Neural cell (in vitro differentiated cells): ENCODE data around the gene SNCAIP. TPM values are rescaled to one million over a fixed set of nuclear protein-coding genes. Genes with fewer than 3 reads are reported as not detected.

Experiments used
- H2AFZ ChIP-seq: fragments of 200-600, 300-800 bp; sonication (generic), shearing (Covaris generic); 2 replicates; pipeline ENCODE4 v1.6.0; 2014; ENCODE audit warnings: low read depth, mild to moderate bottlenecking, antibody characterized with exemption, low read length, moderate library complexity
- H3F3A ChIP-seq: fragments of 200-600 bp; shearing (Covaris generic); 2 replicates; pipeline ENCODE4 v1.6.1; 2016; ENCODE audit warnings: mild to moderate bottlenecking, moderate library complexity, mixed read lengths, antibody characterized with exemption, low read length; ENCODE audit not compliant: insufficient read depth, poor library complexity, severe bottlenecking
- H3K27ac ChIP-seq: fragments of 200-600, 300-800 bp; sonication (generic), shearing (Covaris generic); 2 replicates; pipeline ENCODE4 v1.5.1; 2014; ENCODE audit warnings: mild to moderate bottlenecking, low read length, moderate library complexity
- H3K27me3 ChIP-seq: fragments of 300-800, 200-600 bp; sonication (generic), shearing (Covaris generic); 2 replicates; pipeline ENCODE4 v1.6.0; 2014; ENCODE audit warnings: mild to moderate bottlenecking, low read depth, low read length, moderate library complexity; ENCODE audit not compliant: insufficient read depth
- H3K36me3 ChIP-seq: fragments of 300-800, 200-600 bp; sonication (generic), shearing (Covaris generic); 2 replicates; pipeline ENCODE4 v1.5.1; 2014; ENCODE audit warnings: mild to moderate bottlenecking, antibody characterized with exemption, low read length, moderate library complexity; ENCODE audit not compliant: insufficient read depth
- H3K4me2 ChIP-seq: fragments of 300-800, 200-600 bp; sonication (generic), shearing (Covaris generic); 2 replicates; pipeline ENCODE4 v1.6.0; 2014; ENCODE audit warnings: mild to moderate bottlenecking, low read length
- H3K4me3 ChIP-seq: fragments of 300-800, 200-600 bp; sonication (generic), shearing (Covaris generic); 2 replicates; pipeline ENCODE4 v1.5.1; 2014; ENCODE audit warnings: mild to moderate bottlenecking, low read length, moderate library complexity
- H3K79me2 ChIP-seq: fragments of 200-600 bp; shearing (Covaris generic); replicated peaks from 2 replicates; pipeline ENCODE4 v1.6.0; 2014; ENCODE audit warnings: mild to moderate bottlenecking, low read length, moderate library complexity; ENCODE audit not compliant: insufficient read depth
- H3K9ac ChIP-seq: fragments of 300-800, 200-600 bp; sonication (generic), shearing (Covaris generic); 2 replicates; pipeline ENCODE4 v1.6.1; 2016; ENCODE audit warnings: mild to moderate bottlenecking, low read length, mixed read lengths
- H3K9me2 ChIP-seq: fragments of 200-600 bp; shearing (Covaris generic); 2 replicates; pipeline ENCODE4 v1.6.1; 2016; ENCODE audit warnings: mild to moderate bottlenecking, low read length, mixed read lengths; ENCODE audit not compliant: insufficient read depth
- H3K9me3 ChIP-seq: fragments of 200-600, 300-800 bp; sonication (generic), shearing (Covaris generic); 2 replicates; pipeline ENCODE4 v1.6.1; 2016; ENCODE audit warnings: mild to moderate bottlenecking, mixed run types, low read length, moderate library complexity, mixed read lengths
- H4K20me1 ChIP-seq: fragments of 200-600 bp; shearing (Covaris generic); 2 replicates; pipeline ENCODE4 v1.6.1; 2016; ENCODE audit warnings: mild to moderate bottlenecking, mixed run types; ENCODE audit not compliant: insufficient read depth
- CTCF ChIP-seq: fragments of 450-650 bp; IDR thresholded peaks from 2 replicates; pipeline ENCODE4 v1.5.1; 2014; ENCODE audit warnings: antibody characterized with exemption, mild to moderate bottlenecking, moderate library complexity; ENCODE audit not compliant: poor library complexity, severe bottlenecking
- EP300 ChIP-seq: fragments of 450-650 bp; conservative IDR thresholded peaks from 2 replicates; pipeline ENCODE4 v1.6.1; 2014; ENCODE audit warnings: antibody characterized with exemption, mild to moderate bottlenecking, moderate library complexity; ENCODE audit not compliant: poor library complexity, severe bottlenecking
- EZH2 ChIP-seq: fragments of 200-600, 300-800 bp; shearing (Covaris generic), sonication (generic); IDR thresholded peaks from 2 replicates; pipeline ENCODE4 v1.6.1; 2014; ENCODE audit warnings: antibody characterized with exemption, low read length, borderline replicate concordance, mild to moderate bottlenecking; ENCODE audit not compliant: insufficient read depth, poor library complexity, severe bottlenecking
- MXI1 ChIP-seq: fragments of 450-650 bp; conservative IDR thresholded peaks from 2 replicates; pipeline ENCODE4 v1.6.1; 2014; ENCODE audit warnings: antibody characterized with exemption, mild to moderate bottlenecking; ENCODE audit not compliant: poor library complexity, severe bottlenecking
- POLR2AphosphoS5 ChIP-seq: IDR thresholded peaks from 2 replicates; pipeline ENCODE4 v1.6.1; 2012
- RAD21 ChIP-seq: fragments of 450-650 bp; conservative IDR thresholded peaks from 2 replicates; pipeline ENCODE4 v1.6.1; 2014; ENCODE audit warnings: antibody characterized with exemption, mild to moderate bottlenecking, moderate library complexity
- SMC3 ChIP-seq: fragments of 450-650 bp; conservative IDR thresholded peaks from 2 replicates; pipeline ENCODE4 v1.6.1; 2014; ENCODE audit warnings: antibody characterized with exemption, mild to moderate bottlenecking, moderate library complexity; ENCODE audit not compliant: poor library complexity
- TAF1 ChIP-seq: IDR thresholded peaks from 2 replicates; pipeline ENCODE4 v1.6.1; 2012; ENCODE audit warnings: low read depth
- polyA plus RNA-seq: library from polyadenylated mRNA; depleted of rRNA; stranded (reverse); fragments of >200 nt; gene quantifications from 2 replicates; pipeline ENCODE4 v1.2.3, GENCODE V29; 2014
- TF ChIP-seq, protein P1 (sequence below): IDR thresholded peaks from 2 replicates; pipeline ENCODE4 v1.6.1; 2012; ENCODE audit warnings: borderline replicate concordance

The SNCAIP gene
- polyA plus RNA-seq, 1 donor from 2014 or later: 25.6 TPM

DNA sequence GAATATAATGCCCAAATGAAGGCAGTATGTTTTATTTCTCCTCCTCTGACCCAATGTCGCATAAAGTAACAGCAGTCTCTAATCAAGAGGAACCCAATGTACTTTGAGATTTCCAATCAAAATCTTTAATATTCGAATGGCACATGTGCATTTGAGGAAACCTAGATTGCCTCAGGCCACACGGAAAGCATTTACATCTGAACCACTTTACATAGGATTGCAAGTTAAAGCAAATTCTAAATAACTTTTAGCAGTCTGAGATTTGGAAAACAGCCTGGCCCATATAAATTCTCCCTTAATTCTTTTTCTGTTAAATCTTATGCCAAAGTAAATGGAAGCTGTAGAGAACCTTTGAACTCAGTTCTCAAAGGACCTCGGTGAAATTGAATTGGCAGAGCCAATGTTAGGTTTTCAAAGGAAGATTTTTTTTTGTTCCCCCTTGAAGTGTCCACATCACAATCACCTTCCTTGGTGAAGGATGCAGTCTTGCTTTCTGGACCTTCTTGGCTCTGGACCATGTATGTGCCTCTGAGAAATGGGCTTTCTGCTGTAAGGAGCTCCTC lies 57.3 kb downstream of the SNCAIP start:
- TF ChIP-seq SMC3 (no peak), MXI1 (no peak), TAF1 (no peak), RAD21 (no peak)
- Histone ChIP-seq H3K9me2 (no peaks in the 10 kb centered on the region), H2AFZ (no peak overlapping the region), H4K20me1 (no peaks in the 10 kb centered on the region), H3K27me3 (no peaks in the 10 kb centered on the region), H3K4me2 (no peak overlapping the region), H3K9ac (no peak overlapping the region), H3K36me3 (no peaks in the 10 kb centered on the region), H3F3A (no peaks in the 10 kb centered on the region), H3K27ac (no peak overlapping the region), H3K9me3 (no peaks in the 10 kb centered on the region), H3K4me3 (no peak overlapping the region), H3K79me2 (no peaks in the 10 kb centered on the region)

DNA sequence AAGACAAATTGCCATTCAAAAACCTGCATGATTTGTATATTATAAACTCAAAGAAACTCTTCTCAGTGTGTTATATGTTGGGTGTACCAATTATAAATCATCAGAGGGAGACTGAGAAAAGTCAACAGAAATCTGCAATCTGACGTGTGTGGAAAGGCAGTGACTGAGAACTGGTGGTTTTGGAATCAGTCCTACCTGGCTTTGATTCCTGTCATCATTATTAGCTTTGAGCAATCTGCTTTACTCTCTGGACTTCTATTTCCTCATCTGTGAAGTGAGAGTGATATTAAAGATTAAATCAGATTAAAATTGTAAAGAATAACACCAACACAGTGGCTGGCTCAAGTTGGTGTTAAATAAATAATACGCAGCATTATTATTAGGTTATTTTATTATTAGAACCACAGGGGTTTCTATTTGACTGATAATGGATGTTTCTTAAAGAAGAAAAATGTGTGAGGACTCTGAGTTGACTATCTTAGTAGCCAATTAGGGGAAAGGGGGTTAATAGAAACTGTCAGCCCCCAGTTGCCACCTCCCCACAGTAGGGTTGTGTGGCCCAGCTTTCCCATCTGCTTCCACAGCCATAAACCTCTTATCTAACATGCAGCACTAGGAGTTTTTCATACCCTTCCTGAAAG lies 59.6 kb downstream of the SNCAIP start:
- no peaks in the 10 kb centered on the region for H3K27me3 ChIP-seq
- H3K4me2 ChIP-seq: no peak overlapping the region
- H2AFZ ChIP-seq: no peak overlapping the region
- no peaks in the 10 kb centered on the region for H4K20me1 ChIP-seq
- no peak overlapping the region for H3K4me3 ChIP-seq
- no peaks in the 10 kb centered on the region for H3K9me2 ChIP-seq
- H3K27ac ChIP-seq: no peak overlapping the region
- no peaks in the 10 kb centered on the region for H3K79me2 ChIP-seq
- H3F3A ChIP-seq: no peaks in the 10 kb centered on the region
- H3K36me3 ChIP-seq: no peaks in the 10 kb centered on the region
- TF ChIP-seq TAF1 (no peak), POLR2AphosphoS5 (no peak), MXI1 (no peak), RAD21 (no peak), EP300 (no peak), SMC3 (no peak), EZH2 (no peak), CTCF (no peak)
- TF ChIP-seq, protein P1, sequence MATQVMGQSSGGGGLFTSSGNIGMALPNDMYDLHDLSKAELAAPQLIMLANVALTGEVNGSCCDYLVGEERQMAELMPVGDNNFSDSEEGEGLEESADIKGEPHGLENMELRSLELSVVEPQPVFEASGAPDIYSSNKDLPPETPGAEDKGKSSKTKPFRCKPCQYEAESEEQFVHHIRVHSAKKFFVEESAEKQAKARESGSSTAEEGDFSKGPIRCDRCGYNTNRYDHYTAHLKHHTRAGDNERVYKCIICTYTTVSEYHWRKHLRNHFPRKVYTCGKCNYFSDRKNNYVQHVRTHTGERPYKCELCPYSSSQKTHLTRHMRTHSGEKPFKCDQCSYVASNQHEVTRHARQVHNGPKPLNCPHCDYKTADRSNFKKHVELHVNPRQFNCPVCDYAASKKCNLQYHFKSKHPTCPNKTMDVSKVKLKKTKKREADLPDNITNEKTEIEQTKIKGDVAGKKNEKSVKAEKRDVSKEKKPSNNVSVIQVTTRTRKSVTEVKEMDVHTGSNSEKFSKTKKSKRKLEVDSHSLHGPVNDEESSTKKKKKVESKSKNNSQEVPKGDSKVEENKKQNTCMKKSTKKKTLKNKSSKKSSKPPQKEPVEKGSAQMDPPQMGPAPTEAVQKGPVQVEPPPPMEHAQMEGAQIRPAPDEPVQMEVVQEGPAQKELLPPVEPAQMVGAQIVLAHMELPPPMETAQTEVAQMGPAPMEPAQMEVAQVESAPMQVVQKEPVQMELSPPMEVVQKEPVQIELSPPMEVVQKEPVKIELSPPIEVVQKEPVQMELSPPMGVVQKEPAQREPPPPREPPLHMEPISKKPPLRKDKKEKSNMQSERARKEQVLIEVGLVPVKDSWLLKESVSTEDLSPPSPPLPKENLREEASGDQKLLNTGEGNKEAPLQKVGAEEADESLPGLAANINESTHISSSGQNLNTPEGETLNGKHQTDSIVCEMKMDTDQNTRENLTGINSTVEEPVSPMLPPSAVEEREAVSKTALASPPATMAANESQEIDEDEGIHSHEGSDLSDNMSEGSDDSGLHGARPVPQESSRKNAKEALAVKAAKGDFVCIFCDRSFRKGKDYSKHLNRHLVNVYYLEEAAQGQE: no peak
- H3K9me3 ChIP-seq: no peaks in the 10 kb centered on the region
- no peak overlapping the region for H3K9ac ChIP-seq
